AG04449 (cell line): Measurements from ENCODE around the gene RUVBL1.
"Not testable (repeated sequence)": the region's sequence is repeated elsewhere in the genome, so short reads cannot be mapped to it uniquely, and the experiment has no call there.

Experiments used
- CTCF ChIA-PET: fragments of 350-600 bp; formaldehyde crosslinking; extraction: SDS; loops from one replicate; lab custom pipeline; 2021; ENCODE audit warnings: antibody characterized with exemption; lab: Yijun Ruan, JAX
- POLR2A ChIA-PET: fragments of 400-600, 350-600 bp; formaldehyde crosslinking; extraction: SDS; loops from one replicate; lab custom pipeline; 2020; ENCODE audit warnings: antibody characterized with exemption, inconsistent platforms; lab: Yijun Ruan, JAX
- DNase-seq: peaks from one replicate; pipeline ENCODE4 v3.0.0-alpha.2; 2010; ENCODE audit warnings: low read depth, low spot score
- H3K4me3 ChIP-seq: 2 replicates; pipeline ENCODE4 v1.5.1; 2011; ENCODE audit warnings: low read depth, mild to moderate bottlenecking, control low read depth, low read length
- TF ChIP-seq, protein P1 (sequence below): IDR thresholded peaks from one replicate; pipeline ENCODE4 v1.5.1; 2011; ENCODE audit warnings: mild to moderate bottlenecking, moderate library complexity, low read length, control low read depth, inconsistent platforms; ENCODE audit not compliant: insufficient read depth; ENCODE audit errors: missing control alignments

The RUVBL1 gene

DNA sequence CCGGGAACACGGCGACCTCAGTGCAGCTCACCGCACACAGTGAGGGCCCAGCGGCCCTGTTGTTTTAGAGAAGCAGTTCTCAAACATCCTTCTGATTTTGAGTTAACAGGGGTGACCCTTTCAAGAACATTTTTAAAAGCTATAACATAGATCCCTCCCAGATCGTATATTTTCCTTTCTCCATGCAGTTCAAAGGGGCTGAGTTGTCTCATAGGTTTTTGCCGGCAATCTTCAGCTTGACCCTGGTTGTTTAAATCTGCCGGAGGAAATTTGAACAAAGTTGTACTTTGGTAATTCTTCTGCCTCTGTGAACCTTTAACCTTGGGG lies 44.0 kb upstream of the RUVBL1 start:
- POLR2A ChIA-PET, result no interaction called here

DNA sequence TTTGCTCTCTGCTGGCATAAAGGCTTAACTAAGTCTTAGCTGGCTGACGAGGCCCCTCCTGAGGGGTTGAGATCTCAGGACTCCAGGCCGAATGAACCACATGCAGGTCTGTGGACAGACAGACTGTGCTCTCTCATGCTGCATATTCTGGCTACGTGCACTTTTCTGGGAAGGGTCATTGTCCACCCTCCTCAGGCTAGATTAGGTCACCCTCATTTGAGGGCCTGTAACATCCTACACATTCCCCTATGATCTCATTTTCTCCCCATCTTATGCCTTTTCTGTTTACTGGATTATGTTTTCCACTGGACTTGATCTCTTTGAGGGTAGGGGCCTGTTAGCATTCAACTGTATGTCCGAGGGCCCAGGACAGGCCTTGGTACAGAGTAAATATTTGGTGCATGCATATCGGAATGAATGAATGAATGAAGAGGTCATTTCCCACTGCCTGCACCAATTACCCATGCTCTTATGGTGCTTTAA lies 43.4 kb upstream of the RUVBL1 start:
- POLR2A ChIA-PET, result no interaction called here
- H3K4me3 ChIP-seq, result no peak overlapping the region
- no peak for DNase-seq
- CTCF ChIA-PET, result interaction anchor here (0.8 to 12.5 kb wide), 9 partner anchors 9 to 439 kb away, joined by 3 to 128 read pairs (median 6); no protein-coding TSS in a partner anchor
- TF ChIP-seq, protein P1, sequence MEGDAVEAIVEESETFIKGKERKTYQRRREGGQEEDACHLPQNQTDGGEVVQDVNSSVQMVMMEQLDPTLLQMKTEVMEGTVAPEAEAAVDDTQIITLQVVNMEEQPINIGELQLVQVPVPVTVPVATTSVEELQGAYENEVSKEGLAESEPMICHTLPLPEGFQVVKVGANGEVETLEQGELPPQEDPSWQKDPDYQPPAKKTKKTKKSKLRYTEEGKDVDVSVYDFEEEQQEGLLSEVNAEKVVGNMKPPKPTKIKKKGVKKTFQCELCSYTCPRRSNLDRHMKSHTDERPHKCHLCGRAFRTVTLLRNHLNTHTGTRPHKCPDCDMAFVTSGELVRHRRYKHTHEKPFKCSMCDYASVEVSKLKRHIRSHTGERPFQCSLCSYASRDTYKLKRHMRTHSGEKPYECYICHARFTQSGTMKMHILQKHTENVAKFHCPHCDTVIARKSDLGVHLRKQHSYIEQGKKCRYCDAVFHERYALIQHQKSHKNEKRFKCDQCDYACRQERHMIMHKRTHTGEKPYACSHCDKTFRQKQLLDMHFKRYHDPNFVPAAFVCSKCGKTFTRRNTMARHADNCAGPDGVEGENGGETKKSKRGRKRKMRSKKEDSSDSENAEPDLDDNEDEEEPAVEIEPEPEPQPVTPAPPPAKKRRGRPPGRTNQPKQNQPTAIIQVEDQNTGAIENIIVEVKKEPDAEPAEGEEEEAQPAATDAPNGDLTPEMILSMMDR, result no peak

More for the DNA sequence above, 44.0 kb upstream of the RUVBL1 start:
- no peak overlapping the region for H3K4me3 ChIP-seq
- CTCF ChIA-PET, result interaction anchor here (0.6 to 12.5 kb wide), 11 partner anchors 10 to 439 kb away, joined by 3 to 128 read pairs (median 6); no protein-coding TSS in a partner anchor
- TF ChIP-seq, protein P1, result no peak
- DNase-seq, result no peak

DNA sequence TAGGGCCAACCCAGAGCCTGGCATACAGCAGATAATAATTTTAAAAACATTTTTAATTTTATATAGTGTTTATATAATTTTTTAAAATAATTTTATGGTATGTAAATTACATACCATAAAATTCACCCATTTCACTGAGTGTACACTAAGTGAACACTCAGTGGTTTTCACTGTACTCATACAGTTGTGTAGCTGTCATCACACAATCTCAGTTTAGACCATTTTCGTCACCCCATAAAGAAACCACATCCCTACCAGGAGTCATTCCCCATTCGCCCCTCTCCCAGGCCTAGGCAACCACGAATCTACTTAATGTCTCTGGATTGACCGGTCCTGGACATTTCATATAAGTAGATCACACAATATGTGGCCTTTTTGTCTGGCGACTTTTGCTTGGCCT lies 39.8 kb upstream of the RUVBL1 start:
- TF ChIP-seq, protein P1, result no peak
- H3K4me3 ChIP-seq, result no peak overlapping the region
- no peak for DNase-seq
- ChIA-PET CTCF (interaction anchor here (1.0 to 1.3 kb wide), 2 partner anchors 9 to 336 kb away, joined by 3 read pairs; no protein-coding TSS in a partner anchor), POLR2A (no interaction called here)

DNA sequence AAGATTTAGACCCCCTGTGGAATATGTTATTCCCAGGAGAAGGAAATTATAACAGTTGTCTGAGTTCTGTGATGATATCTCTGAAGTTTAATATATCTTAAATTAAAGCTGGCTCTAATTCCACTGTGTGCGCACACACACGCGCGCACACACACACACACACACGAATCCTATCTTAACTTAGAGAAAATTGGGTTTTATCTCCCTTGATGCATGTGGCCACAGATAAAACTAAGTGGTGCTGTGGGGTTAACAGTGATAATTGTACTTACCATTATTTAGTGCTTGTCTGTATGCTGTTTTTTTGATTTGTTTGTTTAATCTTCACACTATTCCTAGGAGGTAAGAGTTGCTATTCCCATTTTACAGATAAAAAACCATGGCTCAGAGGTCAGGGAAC lies 37.0 kb upstream of the RUVBL1 start:
- no peak overlapping the region for H3K4me3 ChIP-seq
- ChIA-PET CTCF (interaction anchor here (1.1 to 1.4 kb wide), 2 partner anchors 28 to 337 kb away, joined by 3 to 4 read pairs; no protein-coding TSS in a partner anchor), POLR2A (no interaction called here)
- DNase-seq, result no peak
- TF ChIP-seq, protein P1, result no peak

DNA sequence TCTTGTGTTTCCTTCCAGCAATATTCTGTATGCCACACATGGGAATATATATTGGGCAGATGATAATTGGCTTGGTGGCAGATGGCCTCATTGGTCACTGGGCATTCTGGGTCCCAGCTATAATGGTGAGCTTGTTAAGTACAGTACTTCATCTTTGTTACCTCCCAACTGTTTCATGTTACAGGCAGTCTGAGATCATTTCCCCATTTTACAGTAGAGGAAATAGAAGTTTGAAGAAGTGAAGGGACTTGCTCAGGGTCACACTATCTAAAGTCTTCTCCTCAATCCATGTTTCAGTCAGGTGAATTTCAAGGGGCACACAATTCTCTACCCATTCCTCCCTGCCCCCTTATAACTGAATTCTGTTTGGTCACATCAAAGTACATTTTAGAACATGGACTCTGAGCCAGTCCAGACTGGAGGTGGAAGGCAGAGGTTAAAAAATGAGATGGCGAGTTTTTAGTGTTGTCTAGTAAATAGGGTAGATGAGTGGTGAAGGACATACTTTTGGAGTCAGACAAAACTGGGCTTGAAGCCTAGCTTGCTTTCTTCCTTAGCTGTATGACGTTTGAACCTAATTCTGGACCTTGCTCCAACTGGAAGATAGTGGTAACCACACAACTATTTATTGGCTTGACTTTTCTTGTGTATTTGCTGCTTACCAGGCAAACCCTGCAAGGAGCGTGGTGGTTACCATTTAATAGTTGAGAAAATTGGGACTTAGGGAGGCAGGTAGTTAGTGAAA lies 32.2 kb upstream of the RUVBL1 start:
- CTCF ChIA-PET, result interaction anchor here (1.8 to 2.2 kb wide), 3 partner anchors 15 to 453 kb away, joined by 5 to 8 read pairs (median 6); no protein-coding TSS in a partner anchor
- TF ChIP-seq, protein P1, result no peak
- H3K4me3 ChIP-seq, result no peak overlapping the region
- no peak for DNase-seq
- POLR2A ChIA-PET, result no interaction called here

DNA sequence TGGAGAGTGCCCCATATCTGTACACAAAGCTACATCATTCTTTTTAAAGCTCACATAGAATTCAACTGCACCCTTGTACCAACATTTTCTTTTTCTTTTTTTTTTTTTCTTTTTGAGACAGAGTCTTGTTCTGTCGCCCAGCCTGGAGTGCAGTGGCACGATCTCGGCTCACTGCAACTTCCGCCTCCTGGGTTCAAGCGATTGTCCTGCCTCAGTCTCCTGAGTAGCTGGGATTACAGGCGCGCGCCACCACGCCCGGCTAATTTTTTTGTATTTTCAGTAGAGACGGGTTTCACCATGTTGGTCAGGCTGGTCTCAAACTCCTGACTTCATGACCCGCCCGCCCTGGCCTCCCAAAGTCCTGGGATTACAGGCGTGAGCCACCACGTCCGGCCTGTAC lies 30.7 kb upstream of the RUVBL1 start:
- POLR2A ChIA-PET, DNase-seq: not testable (repeated sequence)
- CTCF ChIA-PET, result interaction anchor here (1.0 to 2.2 kb wide), 5 partner anchors 9 to 454 kb away, joined by 3 to 8 read pairs (median 3); no protein-coding TSS in a partner anchor
- peak overlapping the region; percentile 73 for H3K4me3 ChIP-seq
